Lung (tissue), 12 donors: ENCODE measurements around the gene TMEM45A. TPM values are rescaled to one million over a fixed set of nuclear protein-coding genes. Genes with fewer than 3 reads are reported as not detected.

Experiments
- ATAC-seq: fragments of 200-7000 bp; cut with Tn5 transposase; one replicate; pipeline ENCODE4 v1.9.1; 2020; ENCODE audit warnings: moderate number of reproducible peaks; ENCODE audit not compliant: insufficient read depth, low FRiP score
- DNase-seq, 3 donors: peaks; one replicate each; pipeline ENCODE4 v3.0.0-alpha.2; 2013 to 2017
- H3K27ac ChIP-seq, 2 donors: one replicate each; pipeline ENCODE4 v1.5.1; 2013; ENCODE audit warnings: mild to moderate bottlenecking in 2 of 2, moderate library complexity in 2 of 2, control low read depth in 1 of 2, inconsistent platforms in 1 of 2, low read depth in 1 of 2, low read length in 1 of 2
- H3K27me3 ChIP-seq, 3 donors: one replicate each; pipeline ENCODE4 v1.5.1; 2013; ENCODE audit warnings: low read length in 2 of 3; ENCODE audit not compliant: control insufficient read depth in 3 of 3, insufficient read depth in 3 of 3
- H3K36me3 ChIP-seq, 4 donors: one replicate each; pipeline ENCODE4 v1.5.1; 2013; ENCODE audit warnings: low read length in 4 of 4, mild to moderate bottlenecking in 1 of 4, moderate library complexity in 1 of 4; ENCODE audit not compliant: control insufficient read depth in 4 of 4, insufficient read depth in 4 of 4
- H3K4me1 ChIP-seq, 5 donors: one replicate each; pipeline ENCODE4 v1.5.1; 2013; ENCODE audit warnings: low read length in 5 of 5, mild to moderate bottlenecking in 2 of 5, moderate library complexity in 1 of 5; ENCODE audit not compliant: control insufficient read depth in 5 of 5, insufficient read depth in 5 of 5
- H3K4me3 ChIP-seq: one replicate; pipeline ENCODE4 v1.5.1; 2013; ENCODE audit warnings: mild to moderate bottlenecking, control low read depth, moderate library complexity
- H3K9ac ChIP-seq, 2 donors: one replicate each; pipeline ENCODE4 v1.5.1; 2013; ENCODE audit warnings: low read length in 2 of 2, control low read depth in 1 of 2; ENCODE audit not compliant: insufficient read depth in 1 of 2
- H3K9me3 ChIP-seq, 4 donors: one replicate each; pipeline ENCODE4 v1.5.1; 2013; ENCODE audit warnings: low read length in 3 of 4, mild to moderate bottlenecking in 1 of 4, moderate library complexity in 1 of 4; ENCODE audit not compliant: control insufficient read depth in 4 of 4, insufficient read depth in 3 of 4
- WGBS, 2 donors: extraction: QIAGEN DNeasy Blood & Tissue Kit; methylation state at CpG; one replicate each; pipeline ENCODE4 v1.1.7; 2013; 5-methylcytosine and 5-hydroxymethylcytosine counted together
- polyA plus RNA-seq, 2 donors: library from polyadenylated mRNA; stranded (reverse); fragments of 200-250 nt; gene quantifications; one replicate each; pipeline ENCODE4 v1.2.1, GENCODE V29; 2013
- total RNA-seq, 2 donors: library from RNA; depleted of rRNA in 1 of 2; stranded (reverse); fragments of >200 nt in 1 of 2; gene quantifications; one replicate each; pipeline ENCODE4 v1.2.1, GENCODE V29; 2014 to 2021
- TF ChIP-seq, protein P1 (sequence below): IDR thresholded peaks from 2 replicates; pipeline ENCODE4 v1.5.1; 2012; ENCODE audit warnings: mild to moderate bottlenecking; ENCODE audit errors: control extremely low read depth, extremely low read depth
- donor health status: control.
- donor health status: control.
- donor health status: Bipolar disorder and iron deficiency.
- donor health status: healthy.
- donor health status: DM: yes; HTN: yes; CAD: no.

The TMEM45A gene
- total and polyA plus RNA-seq, 4 donors, result 7.8 to 37.6 (median 26.0) TPM

DNA sequence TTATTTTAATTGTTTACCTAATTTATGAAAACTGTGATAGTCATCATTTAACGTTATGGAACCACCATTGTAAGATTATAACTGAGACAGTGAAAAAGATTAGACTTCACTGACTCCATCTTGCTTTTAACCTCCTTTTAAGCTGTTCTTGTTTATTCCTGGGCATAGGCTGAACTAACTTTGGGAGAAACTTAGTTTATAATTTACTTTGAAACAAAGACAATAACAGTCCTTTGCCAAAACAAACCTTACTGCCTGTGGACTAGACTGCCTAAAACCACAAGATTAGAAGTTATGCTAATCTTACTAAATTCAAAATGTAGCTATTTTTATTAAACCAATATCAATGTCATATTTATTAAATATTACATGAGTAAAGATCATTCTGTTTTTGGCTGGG, 44.3 kb upstream of the TMEM45A start:
- WGBS, 2 donors, result 96 to 100% methylated on average over 1 of the region's 1 CpG
- TF ChIP-seq, protein P1, sequence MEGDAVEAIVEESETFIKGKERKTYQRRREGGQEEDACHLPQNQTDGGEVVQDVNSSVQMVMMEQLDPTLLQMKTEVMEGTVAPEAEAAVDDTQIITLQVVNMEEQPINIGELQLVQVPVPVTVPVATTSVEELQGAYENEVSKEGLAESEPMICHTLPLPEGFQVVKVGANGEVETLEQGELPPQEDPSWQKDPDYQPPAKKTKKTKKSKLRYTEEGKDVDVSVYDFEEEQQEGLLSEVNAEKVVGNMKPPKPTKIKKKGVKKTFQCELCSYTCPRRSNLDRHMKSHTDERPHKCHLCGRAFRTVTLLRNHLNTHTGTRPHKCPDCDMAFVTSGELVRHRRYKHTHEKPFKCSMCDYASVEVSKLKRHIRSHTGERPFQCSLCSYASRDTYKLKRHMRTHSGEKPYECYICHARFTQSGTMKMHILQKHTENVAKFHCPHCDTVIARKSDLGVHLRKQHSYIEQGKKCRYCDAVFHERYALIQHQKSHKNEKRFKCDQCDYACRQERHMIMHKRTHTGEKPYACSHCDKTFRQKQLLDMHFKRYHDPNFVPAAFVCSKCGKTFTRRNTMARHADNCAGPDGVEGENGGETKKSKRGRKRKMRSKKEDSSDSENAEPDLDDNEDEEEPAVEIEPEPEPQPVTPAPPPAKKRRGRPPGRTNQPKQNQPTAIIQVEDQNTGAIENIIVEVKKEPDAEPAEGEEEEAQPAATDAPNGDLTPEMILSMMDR, result no peak

DNA sequence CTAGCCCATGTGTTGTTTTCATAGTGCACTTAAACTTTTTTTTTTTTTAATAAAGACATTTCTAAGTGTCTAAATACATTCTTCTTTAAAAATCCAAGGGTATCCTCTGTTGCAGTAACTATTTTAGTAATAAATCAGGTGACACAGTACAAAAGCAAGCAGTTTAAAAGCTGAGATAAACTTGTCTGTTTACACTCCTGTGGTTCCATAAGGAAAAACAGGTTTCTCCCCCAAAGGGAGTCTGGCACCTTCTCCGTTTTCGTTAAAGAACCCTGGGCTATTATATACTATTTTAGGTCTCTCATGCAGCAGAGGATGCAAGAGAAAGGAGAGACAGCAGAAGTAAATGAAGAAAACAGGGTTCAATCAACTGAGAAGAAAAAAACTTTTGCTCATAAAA, 43.2 kb upstream of the TMEM45A start:
- 56 to 81% methylated on average over 2 of the region's 2 CpGs for WGBS, 2 donors
- H3K9me3 ChIP-seq, result no peaks in the 10 kb centered on the region
- H3K4me3 ChIP-seq, result no peak overlapping the region
- no peak overlapping the region for H3K27ac ChIP-seq
- DNase-seq (no peak), ATAC-seq (no peak)
- H3K36me3 ChIP-seq, result peaks cover 0 to 6% (median 0%) of the 10 kb centered on the region in 4 donors
- no peak overlapping the region for H3K9ac ChIP-seq
- no peaks in the 10 kb centered on the region for H3K27me3 ChIP-seq
- H3K4me1 ChIP-seq, result no peaks in the 10 kb centered on the region
- TF ChIP-seq, protein P1, result no peak

More for the DNA sequence above, 44.3 kb upstream of the TMEM45A start:
- no peaks in the 10 kb centered on the region for H3K4me1 ChIP-seq
- H3K9ac ChIP-seq, result no peak overlapping the region
- H3K36me3 ChIP-seq, result peaks cover 0 to 8% (median 2%) of the 10 kb centered on the region in 4 donors
- H3K27ac ChIP-seq, result no peak overlapping the region
- H3K9me3 ChIP-seq, result no peaks in the 10 kb centered on the region
- no peaks in the 10 kb centered on the region for H3K27me3 ChIP-seq
- ATAC-seq, result no peak
- no peak overlapping the region for H3K4me3 ChIP-seq
- no peak for DNase-seq

DNA sequence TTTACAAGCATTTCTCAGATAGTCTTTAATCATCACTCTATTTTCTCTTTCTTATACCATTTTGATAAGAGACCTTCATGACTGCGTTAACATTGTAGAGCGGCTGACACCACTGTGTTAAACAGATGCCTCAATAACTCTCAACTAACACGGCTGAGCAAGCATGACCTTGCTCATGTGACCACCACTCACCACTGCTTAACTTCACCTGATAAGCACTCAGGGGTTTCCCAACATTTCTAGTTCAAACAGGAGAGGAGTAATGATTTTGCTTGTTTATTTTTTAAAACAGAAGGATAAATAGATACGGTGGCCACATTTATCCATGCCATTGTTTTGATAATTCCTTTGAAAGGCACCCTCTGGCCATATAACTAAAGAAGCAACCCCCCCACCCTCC, 37.7 kb upstream of the TMEM45A start:
- TF ChIP-seq, protein P1, result no peak
- ATAC-seq, result no peak
- H3K9me3 ChIP-seq, result no peaks in the 10 kb centered on the region
- H3K27ac ChIP-seq, result no peak overlapping the region
- no peaks in the 10 kb centered on the region for H3K27me3 ChIP-seq
- WGBS, 2 donors, result 61 to 78% methylated on average over 4 of the region's 4 CpGs
- no peak overlapping the region for H3K4me3 ChIP-seq
- H3K4me1 ChIP-seq, result no peaks in the 10 kb centered on the region
- H3K36me3 ChIP-seq, result peaks cover 0 to 10% (median 3%) of the 10 kb centered on the region in 4 donors
- no peak for DNase-seq
- no peak overlapping the region for H3K9ac ChIP-seq
